ENCODE results near the gene MAP2K5.

DNA sequence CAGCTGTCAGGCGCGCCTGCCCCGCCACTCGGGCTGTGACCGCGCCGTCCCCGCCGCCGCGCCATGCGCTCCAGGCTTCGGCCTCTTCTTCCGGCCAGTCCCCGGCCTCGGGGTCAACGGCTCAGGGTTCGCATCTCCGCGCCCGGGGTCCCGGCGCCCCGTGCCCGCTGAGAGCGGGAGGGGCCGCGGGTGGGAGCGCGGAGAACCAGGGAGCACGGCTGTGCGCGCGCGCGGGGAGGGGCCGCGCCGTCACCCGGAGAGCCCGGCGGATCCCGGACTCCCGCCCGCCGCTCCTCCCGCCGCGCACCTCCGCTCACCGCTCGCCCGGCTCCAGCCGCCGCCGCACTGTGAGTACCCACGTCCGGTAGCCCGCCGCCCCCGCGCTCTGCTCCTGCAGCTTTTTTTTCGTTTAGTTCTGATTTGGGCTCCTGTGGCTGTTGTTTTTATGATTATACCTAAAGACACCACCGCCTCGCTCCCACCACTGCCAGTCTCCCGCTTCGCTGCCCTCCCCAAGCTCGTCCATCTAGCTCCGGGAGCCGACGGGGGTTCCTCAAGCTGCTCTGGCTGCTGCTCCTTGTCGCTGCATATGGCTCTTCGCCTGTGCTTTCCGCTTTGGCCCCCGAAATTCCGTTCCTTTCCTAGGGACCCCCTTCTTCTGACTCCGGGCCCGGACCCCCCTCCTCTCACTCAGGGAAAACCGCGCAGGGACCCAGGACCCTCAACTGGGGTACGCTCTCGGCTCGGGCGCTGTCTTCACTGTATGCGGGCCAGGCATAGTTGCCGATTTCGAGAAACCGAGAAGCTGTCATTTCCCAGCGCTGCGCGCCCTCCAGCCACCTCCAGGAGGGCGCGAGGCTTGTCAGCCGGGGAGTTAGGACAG is 281.1 kb downstream of the MAP2K5 start:
- TF ChIP-seq, protein P1, sequence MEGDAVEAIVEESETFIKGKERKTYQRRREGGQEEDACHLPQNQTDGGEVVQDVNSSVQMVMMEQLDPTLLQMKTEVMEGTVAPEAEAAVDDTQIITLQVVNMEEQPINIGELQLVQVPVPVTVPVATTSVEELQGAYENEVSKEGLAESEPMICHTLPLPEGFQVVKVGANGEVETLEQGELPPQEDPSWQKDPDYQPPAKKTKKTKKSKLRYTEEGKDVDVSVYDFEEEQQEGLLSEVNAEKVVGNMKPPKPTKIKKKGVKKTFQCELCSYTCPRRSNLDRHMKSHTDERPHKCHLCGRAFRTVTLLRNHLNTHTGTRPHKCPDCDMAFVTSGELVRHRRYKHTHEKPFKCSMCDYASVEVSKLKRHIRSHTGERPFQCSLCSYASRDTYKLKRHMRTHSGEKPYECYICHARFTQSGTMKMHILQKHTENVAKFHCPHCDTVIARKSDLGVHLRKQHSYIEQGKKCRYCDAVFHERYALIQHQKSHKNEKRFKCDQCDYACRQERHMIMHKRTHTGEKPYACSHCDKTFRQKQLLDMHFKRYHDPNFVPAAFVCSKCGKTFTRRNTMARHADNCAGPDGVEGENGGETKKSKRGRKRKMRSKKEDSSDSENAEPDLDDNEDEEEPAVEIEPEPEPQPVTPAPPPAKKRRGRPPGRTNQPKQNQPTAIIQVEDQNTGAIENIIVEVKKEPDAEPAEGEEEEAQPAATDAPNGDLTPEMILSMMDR (tag by site-specific recombination; IDR thresholded peaks at IDR 0.05), result peak; percentile 26; the same call in 1 of the 2 replicates
- TF ChIP-seq KLF1 (tag by site-specific recombination; IDR thresholded peaks at IDR 0.05), result no peak
- no peak for TF ChIP-seq ZNF555 (tag by site-specific recombination; conservative IDR thresholded peaks at IDR 0.05)
- TF ChIP-seq KLF10 (tag by site-specific recombination; IDR thresholded peaks at IDR 0.05), result peak; percentile 87
- TF ChIP-seq ZFP69B (tag by site-specific recombination; IDR thresholded peaks at IDR 0.05), result 0 out of 2 replicates have a peak, but pooled peaks have one; percentile 14
- TF ChIP-seq, protein P2, sequence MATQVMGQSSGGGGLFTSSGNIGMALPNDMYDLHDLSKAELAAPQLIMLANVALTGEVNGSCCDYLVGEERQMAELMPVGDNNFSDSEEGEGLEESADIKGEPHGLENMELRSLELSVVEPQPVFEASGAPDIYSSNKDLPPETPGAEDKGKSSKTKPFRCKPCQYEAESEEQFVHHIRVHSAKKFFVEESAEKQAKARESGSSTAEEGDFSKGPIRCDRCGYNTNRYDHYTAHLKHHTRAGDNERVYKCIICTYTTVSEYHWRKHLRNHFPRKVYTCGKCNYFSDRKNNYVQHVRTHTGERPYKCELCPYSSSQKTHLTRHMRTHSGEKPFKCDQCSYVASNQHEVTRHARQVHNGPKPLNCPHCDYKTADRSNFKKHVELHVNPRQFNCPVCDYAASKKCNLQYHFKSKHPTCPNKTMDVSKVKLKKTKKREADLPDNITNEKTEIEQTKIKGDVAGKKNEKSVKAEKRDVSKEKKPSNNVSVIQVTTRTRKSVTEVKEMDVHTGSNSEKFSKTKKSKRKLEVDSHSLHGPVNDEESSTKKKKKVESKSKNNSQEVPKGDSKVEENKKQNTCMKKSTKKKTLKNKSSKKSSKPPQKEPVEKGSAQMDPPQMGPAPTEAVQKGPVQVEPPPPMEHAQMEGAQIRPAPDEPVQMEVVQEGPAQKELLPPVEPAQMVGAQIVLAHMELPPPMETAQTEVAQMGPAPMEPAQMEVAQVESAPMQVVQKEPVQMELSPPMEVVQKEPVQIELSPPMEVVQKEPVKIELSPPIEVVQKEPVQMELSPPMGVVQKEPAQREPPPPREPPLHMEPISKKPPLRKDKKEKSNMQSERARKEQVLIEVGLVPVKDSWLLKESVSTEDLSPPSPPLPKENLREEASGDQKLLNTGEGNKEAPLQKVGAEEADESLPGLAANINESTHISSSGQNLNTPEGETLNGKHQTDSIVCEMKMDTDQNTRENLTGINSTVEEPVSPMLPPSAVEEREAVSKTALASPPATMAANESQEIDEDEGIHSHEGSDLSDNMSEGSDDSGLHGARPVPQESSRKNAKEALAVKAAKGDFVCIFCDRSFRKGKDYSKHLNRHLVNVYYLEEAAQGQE (tag by site-specific recombination; IDR thresholded peaks at IDR 0.05), result 0 out of 2 replicates have a peak, but pooled peaks have one; percentile 26
- peak; percentile 77 for TF ChIP-seq ZBTB8A (tag by site-specific recombination; IDR thresholded peaks at IDR 0.05)
